Nasal cavity respiratory epithelium epithelial cell of viscerocranial mucosa (primary cell): ENCODE measurements around the gene PPP6R1. TPM values are rescaled to one million over a fixed set of nuclear protein-coding genes. Genes with fewer than 3 reads are reported as not detected.

ENCODE experiments used
- total RNA-seq: library from RNA; depleted of rRNA; stranded (reverse); fragments of >200 nt; gene quantifications from 2 replicates; pipeline ENCODE4 v1.2.3, GENCODE V29; 2014

Gene PPP6R1, protein sequence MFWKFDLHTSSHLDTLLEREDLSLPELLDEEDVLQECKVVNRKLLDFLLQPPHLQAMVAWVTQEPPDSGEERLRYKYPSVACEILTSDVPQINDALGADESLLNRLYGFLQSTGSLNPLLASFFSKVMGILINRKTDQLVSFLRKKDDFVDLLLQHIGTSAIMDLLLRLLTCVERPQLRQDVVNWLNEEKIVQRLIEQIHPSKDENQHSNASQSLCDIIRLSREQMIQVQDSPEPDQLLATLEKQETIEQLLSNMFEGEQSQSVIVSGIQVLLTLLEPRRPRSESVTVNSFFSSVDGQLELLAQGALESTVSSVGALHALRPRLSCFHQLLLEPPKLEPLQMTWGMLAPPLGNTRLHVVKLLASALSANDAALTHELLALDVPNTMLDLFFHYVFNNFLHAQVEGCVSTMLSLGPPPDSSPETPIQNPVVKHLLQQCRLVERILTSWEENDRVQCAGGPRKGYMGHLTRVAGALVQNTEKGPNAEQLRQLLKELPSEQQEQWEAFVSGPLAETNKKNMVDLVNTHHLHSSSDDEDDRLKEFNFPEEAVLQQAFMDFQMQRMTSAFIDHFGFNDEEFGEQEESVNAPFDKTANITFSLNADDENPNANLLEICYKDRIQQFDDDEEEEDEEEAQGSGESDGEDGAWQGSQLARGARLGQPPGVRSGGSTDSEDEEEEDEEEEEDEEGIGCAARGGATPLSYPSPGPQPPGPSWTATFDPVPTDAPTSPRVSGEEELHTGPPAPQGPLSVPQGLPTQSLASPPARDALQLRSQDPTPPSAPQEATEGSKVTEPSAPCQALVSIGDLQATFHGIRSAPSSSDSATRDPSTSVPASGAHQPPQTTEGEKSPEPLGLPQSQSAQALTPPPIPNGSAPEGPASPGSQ
- total RNA-seq: 24.9 and 64.2 TPM in 2 replicates

DNA sequence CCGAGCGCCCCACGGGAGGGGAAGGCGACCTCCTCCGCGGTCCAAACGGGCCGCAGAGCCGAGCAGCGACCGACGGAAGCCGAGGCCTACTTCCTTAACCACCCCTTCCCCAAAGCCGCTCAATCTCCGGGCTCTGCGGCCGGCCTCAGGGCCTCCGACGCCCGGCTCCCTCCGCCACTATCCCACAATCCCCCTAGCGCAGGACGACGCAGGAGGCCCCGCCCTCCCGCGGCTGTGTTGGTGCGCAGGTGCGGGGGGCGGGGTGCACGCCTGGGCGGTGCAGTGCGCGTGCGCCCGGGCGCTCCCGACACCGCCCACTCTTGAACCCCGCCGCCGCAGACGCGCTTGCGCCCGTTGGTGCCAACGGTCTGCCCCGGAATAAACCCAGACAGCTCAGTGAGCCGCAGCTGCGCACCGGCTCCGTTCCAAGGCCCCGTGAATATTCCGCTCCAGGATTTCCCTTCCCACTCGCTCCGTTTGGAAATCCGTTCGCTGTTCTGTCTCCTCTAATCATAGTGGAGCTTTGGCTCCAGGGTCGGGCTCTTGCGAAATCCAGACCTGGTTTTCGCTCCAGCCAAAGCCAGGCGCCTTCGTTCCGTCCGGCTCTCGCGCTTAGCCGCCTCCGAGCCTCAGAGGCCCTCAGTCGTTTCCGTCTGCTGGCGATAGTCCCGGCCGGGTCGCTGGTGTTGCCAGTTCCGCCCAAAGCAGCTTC, at the start of gene PPP6R1:
TSS of gene PPP6R1 (minus strand) at position 190 of the 712 bp plus-strand sequence. CDS start 11,914 bp downstream, outside the sequence.

DNA sequence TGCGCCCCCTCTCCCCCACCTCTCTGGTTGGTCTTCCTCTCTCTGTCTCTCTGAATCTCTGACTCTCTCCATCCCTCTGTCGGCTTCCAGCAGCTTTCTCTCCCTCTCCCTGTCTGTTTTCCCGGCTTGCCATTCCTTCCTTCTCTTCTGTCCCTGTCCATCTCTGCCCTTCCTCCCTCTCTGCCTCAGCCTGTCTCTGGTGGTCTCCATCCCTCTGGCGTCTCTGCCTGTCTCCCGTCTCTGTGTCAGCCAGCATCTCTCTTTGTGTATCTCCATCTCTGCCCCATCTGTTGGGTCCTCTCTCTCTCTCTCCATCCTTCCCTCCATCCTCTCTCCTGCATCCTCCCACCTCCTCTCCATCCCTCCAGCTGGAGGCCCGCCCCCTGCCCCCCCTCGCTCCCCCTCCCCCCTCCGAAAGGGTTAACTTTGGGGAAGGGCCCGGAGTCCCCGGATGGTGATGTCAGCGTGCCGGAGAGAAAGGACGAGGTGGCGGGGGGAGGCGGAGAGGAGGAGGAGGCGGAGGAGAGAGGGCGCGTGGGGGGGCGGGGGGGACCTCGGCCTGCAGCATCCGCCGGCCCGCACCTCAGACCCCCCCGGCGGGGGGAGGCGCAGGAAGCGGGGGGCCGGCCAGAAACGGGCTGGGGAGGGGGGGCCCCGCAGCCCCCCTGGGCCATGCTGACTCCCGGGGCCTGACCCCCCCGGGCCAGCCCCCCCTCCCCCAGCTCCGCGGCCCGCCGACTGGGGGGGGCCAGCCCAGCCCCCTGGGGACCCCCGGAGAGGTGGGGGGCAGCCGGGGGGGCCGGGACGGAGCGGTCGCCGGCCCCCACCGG, 24.9 kb upstream of the PPP6R1 start, which contains the start of gene BRSK1:
TSS of gene BRSK1 (plus strand) at position 450 of the 830 bp plus-strand sequence. CDS start 446 bp downstream, outside the sequence.

DNA sequence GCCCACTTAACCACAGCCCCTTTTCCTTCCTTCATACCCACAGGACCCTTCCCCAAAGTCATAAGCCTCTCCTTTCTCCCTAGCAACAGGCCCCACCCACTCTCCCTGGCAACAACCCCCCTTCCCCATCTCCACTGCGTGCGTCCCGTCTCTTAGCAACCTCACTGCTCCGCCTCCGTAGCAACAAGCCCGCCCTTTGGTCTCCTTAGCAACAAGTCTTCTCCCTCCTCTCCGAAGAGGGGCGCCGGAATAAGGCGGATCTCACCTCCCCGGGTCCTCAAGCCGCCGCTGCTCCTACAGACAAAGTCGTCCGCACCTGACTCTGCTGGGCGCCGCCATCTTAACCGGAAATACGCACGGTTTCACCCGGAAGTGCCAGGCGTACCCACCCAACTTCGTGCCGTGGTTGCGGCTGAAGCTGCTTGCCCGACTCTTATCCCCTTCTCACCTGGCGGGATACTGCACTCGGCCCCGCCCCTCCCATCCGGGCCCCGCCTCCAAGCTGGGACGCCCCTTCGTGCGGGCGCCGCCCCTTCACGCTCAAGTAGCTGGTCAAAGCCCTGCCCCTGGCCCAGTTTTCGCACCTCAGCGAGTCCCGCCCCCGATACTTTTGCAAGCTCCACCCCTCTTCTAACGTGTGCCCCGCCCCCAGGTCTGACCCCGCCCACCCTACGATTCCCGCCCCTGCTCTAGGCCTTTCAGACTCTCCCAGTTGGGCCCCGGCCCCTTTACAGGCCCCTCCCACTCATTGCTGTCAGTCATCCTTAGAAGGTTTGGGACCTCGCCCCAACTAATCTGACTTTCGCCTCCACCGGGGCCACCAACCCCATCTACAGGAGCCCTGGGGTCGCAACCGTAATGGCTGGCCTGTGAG, 21.2 kb upstream of the PPP6R1 start, which contains the start of gene HSPBP1:
TSS of gene HSPBP1 (minus strand) at position 341 of the 874 bp plus-strand sequence. CDS start 502 bp downstream, outside the sequence.

DNA sequence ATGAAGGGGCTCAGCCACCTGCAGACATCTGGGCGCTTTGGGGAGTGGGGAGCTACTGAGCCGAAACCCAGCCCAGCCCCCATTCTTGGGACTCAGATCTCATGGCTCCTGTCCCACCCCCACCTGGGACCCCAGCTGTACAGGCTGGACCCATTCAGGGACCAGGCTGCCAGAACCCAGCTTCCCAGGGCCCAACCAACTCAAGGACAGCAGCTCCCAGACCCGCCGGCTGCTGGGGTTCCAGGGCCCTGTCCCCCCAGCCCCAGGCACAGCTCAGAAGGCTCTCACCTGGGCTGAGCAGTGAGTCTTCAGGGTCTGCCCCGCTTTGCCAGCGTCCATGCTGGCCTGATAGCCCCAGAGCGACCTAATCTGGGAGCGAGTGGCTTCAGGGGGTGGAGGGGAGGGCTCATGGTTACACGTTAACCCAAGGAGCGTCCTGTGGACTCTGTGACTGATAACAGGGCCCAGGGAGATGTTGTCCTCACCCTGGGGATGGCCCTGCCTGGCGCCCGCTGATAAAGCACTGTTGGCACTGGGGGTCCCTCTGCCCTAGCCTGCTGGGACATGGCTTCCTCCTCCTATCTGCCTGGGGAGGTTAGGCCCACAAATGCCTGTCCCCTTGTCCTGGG, 30.3 kb downstream of the PPP6R1 start, which contains the start of gene TMEM86B:
TSS of gene TMEM86B (minus strand) at position 361 of the 629 bp plus-strand sequence. CDS start at position 339, 22 bp downstream.

DNA sequence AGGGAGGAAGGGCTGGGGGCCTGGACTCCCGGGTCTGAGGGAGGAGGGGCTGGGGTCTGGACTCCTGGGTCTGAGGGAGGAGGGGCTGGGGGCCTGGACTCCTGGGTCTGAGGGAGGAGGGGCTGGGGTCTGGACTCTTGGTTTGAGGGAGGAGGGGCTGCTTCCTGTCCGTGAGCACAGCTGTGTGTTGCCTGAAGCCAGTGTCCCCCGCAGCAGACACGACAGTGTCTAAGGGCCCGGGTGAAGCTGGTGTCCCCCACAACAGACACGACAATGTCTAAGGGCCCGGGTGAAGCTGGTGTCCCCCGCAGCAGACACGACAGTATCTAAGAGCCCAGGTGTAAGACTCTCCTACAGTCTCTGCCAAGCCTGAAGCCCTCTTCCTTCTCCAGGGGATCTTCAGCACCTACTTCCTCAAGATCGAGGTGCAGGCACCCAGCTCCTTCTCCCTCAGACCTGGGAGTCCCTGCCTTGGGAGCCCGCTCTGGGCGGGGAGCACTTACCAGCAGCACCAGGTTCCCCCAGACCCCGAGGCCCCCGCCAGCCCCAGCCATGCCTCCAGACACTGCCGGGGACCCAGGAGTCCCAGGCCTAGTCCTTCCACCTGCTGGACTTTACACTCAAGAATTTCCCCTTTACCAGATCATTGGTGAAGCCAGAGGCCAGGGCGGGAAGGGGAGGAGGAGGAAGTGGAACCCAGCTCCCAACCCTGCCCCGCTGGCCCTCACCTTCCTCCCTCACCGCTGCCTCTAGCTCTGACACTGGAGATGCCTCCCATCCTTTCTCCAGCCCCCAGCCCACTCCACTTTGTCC, 49.7 kb downstream of the PPP6R1 start, which contains the start of gene PTPRH:
TSS of gene PTPRH (minus strand) at position 622 of the 813 bp plus-strand sequence. CDS start at position 554, 68 bp downstream.

Other genes with a start within 250 kb of the PPP6R1 start
- gene GP6, start 220.8 kb downstream of the PPP6R1 start, total RNA-seq: 0.07 TPM in 1 of 2 replicates, not detected in the other
- gene RDH13, start 195.9 kb downstream of the PPP6R1 start, total RNA-seq: 33.3 and 35.5 TPM in 2 replicates
- 96.7 and 104 TPM in 2 replicates for gene EPS8L1, start 183.1 kb downstream of the PPP6R1 start, total RNA-seq
- gene PPP1R12C, start 141.4 kb downstream of the PPP6R1 start, total RNA-seq: 23.9 and 28.3 TPM in 2 replicates
- 23.2 and 27.6 TPM in 2 replicates for gene TNNT1, start 109.8 kb downstream of the PPP6R1 start, total RNA-seq
- 0.21 and 0.34 TPM in 2 replicates for gene TNNI3, start 101.3 kb downstream of the PPP6R1 start, total RNA-seq
- gene DNAAF3, start 92.4 kb downstream of the PPP6R1 start, total RNA-seq: 0.34 and 0.43 TPM in 2 replicates
- not detected in 2 replicates for gene SYT5, start 78.7 kb downstream of the PPP6R1 start, total RNA-seq
- gene PTPRH, start 49.5 kb downstream of the PPP6R1 start, total RNA-seq: 0.68 and 1.00 TPM in 2 replicates
- gene TMEM86B, start 30.3 kb downstream of the PPP6R1 start, total RNA-seq: 0.68 and 2.0 TPM in 2 replicates
- gene HSPBP1, start 21.1 kb upstream of the PPP6R1 start, total RNA-seq: 32.8 and 33.6 TPM in 2 replicates
- 0.34 and 0.43 TPM in 2 replicates for gene BRSK1, start 25.0 kb upstream of the PPP6R1 start, total RNA-seq
- gene TMEM150B, start 66.3 kb upstream of the PPP6R1 start, total RNA-seq: not detected in 2 replicates
- 6.1 and 6.2 TPM in 2 replicates for gene KMT5C, start 80.9 kb upstream of the PPP6R1 start, total RNA-seq
- 0.34 and 0.43 TPM in 2 replicates for gene COX6B2, start 95.7 kb upstream of the PPP6R1 start, total RNA-seq
- gene GARIN5B, start 104.2 kb upstream of the PPP6R1 start, total RNA-seq: not detected in 2 replicates
- 0.34 and 1.6 TPM in 2 replicates for gene IL11, start 111.4 kb upstream of the PPP6R1 start, total RNA-seq
- gene TMEM190, start 117.8 kb upstream of the PPP6R1 start, total RNA-seq: not detected in 2 replicates
- 2.3 and 4.4 TPM in 2 replicates for gene TMEM238, start 125.3 kb upstream of the PPP6R1 start, total RNA-seq
- gene RPL28, start 126.9 kb upstream of the PPP6R1 start, total RNA-seq: 216 and 276 TPM in 2 replicates
- gene UBE2S, start 148.8 kb upstream of the PPP6R1 start, total RNA-seq: 26.8 and 37.9 TPM in 2 replicates
- not detected in 2 replicates for gene SHISA7, start 184.3 kb upstream of the PPP6R1 start, total RNA-seq
- gene ISOC2, start 202.6 kb upstream of the PPP6R1 start, total RNA-seq: 34.8 and 39.6 TPM in 2 replicates
- not detected in 2 replicates for gene C19orf85, start 205.7 kb upstream of the PPP6R1 start, total RNA-seq
- 1.4 and 4.4 TPM in 2 replicates for gene ZNF628, start 217.6 kb upstream of the PPP6R1 start, total RNA-seq
- 2.1 and 2.7 TPM in 2 replicates for gene NAT14, start 226.2 kb upstream of the PPP6R1 start, total RNA-seq
- gene SSC5D, start 229.4 kb upstream of the PPP6R1 start, total RNA-seq: 0.36 TPM in 1 of 2 replicates, not detected in the other